DND-41 (cell line): ENCODE results near the gene OTOR.

ENCODE experiments used
- ATAC-seq: fragments of 200-7000 bp; cut with Tn5 transposase; 3 replicates; pipeline ENCODE4 v1.9.1; 2021; ENCODE audit warnings: low read depth; ENCODE audit not compliant: insufficient read depth
- DNase-seq: peaks from one replicate; pipeline ENCODE4 v3.0.0-alpha.2; 2020
- H2AFZ ChIP-seq: 2 replicates; pipeline ENCODE4 v1.6.0; 2012; ENCODE audit warnings: low read depth, low read length
- H3K27ac ChIP-seq: 2 replicates; pipeline ENCODE4 v1.5.1; 2012; ENCODE audit warnings: low read length, inconsistent platforms
- H3K27me3 ChIP-seq: fragments of 200-600 bp; sonication (generic); 2 replicates; pipeline ENCODE4 v1.6.0; 2012; ENCODE audit warnings: low read length, mild to moderate bottlenecking, inconsistent platforms; ENCODE audit not compliant: insufficient read depth, poor library complexity
- H3K36me3 ChIP-seq: 2 replicates; pipeline ENCODE4 v1.5.1; 2012; ENCODE audit warnings: low read length, inconsistent platforms; ENCODE audit not compliant: insufficient read depth
- H3K4me1 ChIP-seq: 2 replicates; pipeline ENCODE4 v1.5.1; 2012; ENCODE audit warnings: mild to moderate bottlenecking, low read length; ENCODE audit not compliant: insufficient read depth
- H3K4me2 ChIP-seq: 2 replicates; pipeline ENCODE4 v1.6.0; 2012; ENCODE audit warnings: mild to moderate bottlenecking, moderate library complexity, low read length, inconsistent platforms; ENCODE audit not compliant: insufficient read depth
- H3K4me3 ChIP-seq, 2 experiments: fragments of 200-600 bp in 1 of 2; shearing (Covaris generic) in 1 of 2; 2 replicates each; pipeline ENCODE4 v1.5.1; 2012 to 2016; ENCODE audit warnings: inconsistent platforms in 2 of 2, low read length in 2 of 2, mild to moderate bottlenecking in 2 of 2, low read depth in 1 of 2, moderate library complexity in 1 of 2
- H3K79me2 ChIP-seq: 2 replicates; pipeline ENCODE4 v1.6.0; 2012; ENCODE audit warnings: low read length, inconsistent platforms; ENCODE audit not compliant: insufficient read depth
- H3K9ac ChIP-seq: 2 replicates; pipeline ENCODE4 v1.6.0; 2012; ENCODE audit warnings: low read depth, mild to moderate bottlenecking, inconsistent platforms, low read length, moderate library complexity
- H3K9me3 ChIP-seq: 2 replicates; pipeline ENCODE4 v1.5.1; 2012; ENCODE audit warnings: low read length, moderate library complexity, mild to moderate bottlenecking, inconsistent platforms; ENCODE audit not compliant: insufficient read depth, severe bottlenecking
- H4K20me1 ChIP-seq: 2 replicates; pipeline ENCODE4 v1.6.0; 2012; ENCODE audit warnings: low read length; ENCODE audit not compliant: insufficient read depth
- CTCF ChIP-seq: IDR thresholded peaks from 2 replicates; pipeline ENCODE4 v1.5.1; 2012; ENCODE audit warnings: borderline replicate concordance, low read length, moderate library complexity, mild to moderate bottlenecking; ENCODE audit not compliant: poor library complexity, severe bottlenecking; ENCODE audit errors: extremely low read depth
- EZH2 ChIP-seq: IDR thresholded peaks from 3 replicates; pipeline ENCODE4 v1.6.1; 2012; ENCODE audit warnings: borderline replicate concordance, low read depth, mild to moderate bottlenecking, moderate library complexity, low read length, inconsistent platforms; ENCODE audit not compliant: severe bottlenecking

The OTOR gene

GRCh38 chr20:16764560-16764959, 16.4 kb downstream of the OTOR start:
- no peak for TF ChIP-seq CTCF
- no peak for TF ChIP-seq EZH2
- no peaks in the 10 kb centered on the region for H3K79me2 ChIP-seq
- ATAC-seq (no peak), DNase-seq (no peak)
- no peak overlapping the region for H2AFZ ChIP-seq
- no peak overlapping the region for H3K9ac ChIP-seq
- no peaks in the 10 kb centered on the region for H3K4me1 ChIP-seq
- H3K9me3 ChIP-seq: no peaks in the 10 kb centered on the region
- peaks cover 24% of the 10 kb centered on the region for H3K27me3 ChIP-seq
- H3K4me2 ChIP-seq: no peak overlapping the region
- no peaks in the 10 kb centered on the region for H3K36me3 ChIP-seq
- no peak overlapping the region for H3K4me3 ChIP-seq
- H3K27ac ChIP-seq: no peak overlapping the region
- H4K20me1 ChIP-seq: no peaks in the 10 kb centered on the region

GRCh38 chr20:16771213-16771612, 23.1 kb downstream of the OTOR start:
- no peak overlapping the region for H3K4me2 ChIP-seq
- H3K27ac ChIP-seq: no peak overlapping the region
- no peak for ATAC-seq
- H4K20me1 ChIP-seq: no peaks in the 10 kb centered on the region
- DNase-seq: no peak
- no peaks in the 10 kb centered on the region for H3K79me2 ChIP-seq
- no peak overlapping the region for H3K9ac ChIP-seq
- H3K4me3 ChIP-seq: no peak overlapping the region
- no peaks in the 10 kb centered on the region for H3K9me3 ChIP-seq
- TF ChIP-seq EZH2: no peak
- TF ChIP-seq CTCF: no peak
- H2AFZ ChIP-seq: no peak overlapping the region
- H3K4me1 ChIP-seq: no peaks in the 10 kb centered on the region
- H3K27me3 ChIP-seq: no peaks in the 10 kb centered on the region
- H3K36me3 ChIP-seq: no peaks in the 10 kb centered on the region

GRCh38 chr20:16775961-16776360, 27.8 kb downstream of the OTOR start:
- no peak for ATAC-seq
- no peak overlapping the region for H3K4me2 ChIP-seq
- no peak for DNase-seq
- H3K36me3 ChIP-seq: no peaks in the 10 kb centered on the region
- no peak overlapping the region for H2AFZ ChIP-seq
- H3K79me2 ChIP-seq: no peaks in the 10 kb centered on the region
- no peaks in the 10 kb centered on the region for H3K27me3 ChIP-seq
- H3K4me3 ChIP-seq: no peak overlapping the region
- no peak overlapping the region for H3K27ac ChIP-seq
- no peaks in the 10 kb centered on the region for H3K9me3 ChIP-seq
- TF ChIP-seq CTCF (no peak), EZH2 (no peak)
- H4K20me1 ChIP-seq: no peaks in the 10 kb centered on the region
- H3K9ac ChIP-seq: no peak overlapping the region
- no peaks in the 10 kb centered on the region for H3K4me1 ChIP-seq

- DNase-seq (no peak), ATAC-seq (no peak)
- no peaks in the 10 kb centered on the region for H3K9me3 ChIP-seq
- H3K4me1 ChIP-seq: no peaks in the 10 kb centered on the region
- H3K27me3 ChIP-seq: no peaks in the 10 kb centered on the region
- no peaks in the 10 kb centered on the region for H4K20me1 ChIP-seq
- no peak overlapping the region for H3K4me3 ChIP-seq
- no peak overlapping the region for H3K27ac ChIP-seq
- H3K36me3 ChIP-seq: no peaks in the 10 kb centered on the region
- H3K9ac ChIP-seq: no peak overlapping the region
- H3K79me2 ChIP-seq: no peaks in the 10 kb centered on the region
- no peak overlapping the region for H3K4me2 ChIP-seq
- H2AFZ ChIP-seq: no peak overlapping the region
- TF ChIP-seq EZH2: no peak
- TF ChIP-seq CTCF: no peak
Observed at GRCh38 chr20:16777126-16777525, 29.0 kb downstream of the OTOR start.
